Endothelial cell (in vitro differentiated cells): ENCODE data around the gene TDP1. TPM values are rescaled to one million over a fixed set of nuclear protein-coding genes. Genes with fewer than 3 reads are reported as not detected.
"Not testable (repeated sequence)": the region's sequence is repeated elsewhere in the genome, so short reads cannot be mapped to it uniquely, and the experiment has no call there.

Experiments
- DNase-seq: peaks from one replicate; pipeline ENCODE4 v3.0.0; 2021; ENCODE audit warnings: low spot score
- H3K27ac Mint-ChIP-seq: one replicate; pipeline ENCODE4 v1.8.0; 2021; ENCODE audit warnings: mixed read lengths, inconsistent platforms; ENCODE audit not compliant: unreplicated experiment
- H3K27me3 Mint-ChIP-seq: one replicate; pipeline ENCODE4 v1.8.0; 2021; ENCODE audit warnings: mild to moderate bottlenecking, moderate library complexity, mixed read lengths, inconsistent platforms; ENCODE audit not compliant: unreplicated experiment
- H3K36me3 Mint-ChIP-seq: one replicate; pipeline ENCODE4 v1.8.0; 2021; ENCODE audit warnings: mild to moderate bottlenecking, low read depth, mixed read lengths, inconsistent platforms; ENCODE audit not compliant: unreplicated experiment
- H3K4me1 Mint-ChIP-seq: one replicate; pipeline ENCODE4 v1.8.0; 2021; ENCODE audit warnings: mild to moderate bottlenecking, mixed read lengths, inconsistent platforms; ENCODE audit not compliant: unreplicated experiment
- H3K4me3 Mint-ChIP-seq: one replicate; pipeline ENCODE4 v1.8.0; 2021; ENCODE audit warnings: mild to moderate bottlenecking, mixed read lengths, inconsistent platforms; ENCODE audit not compliant: unreplicated experiment
- H3K9me3 Mint-ChIP-seq: one replicate; pipeline ENCODE4 v1.8.0; 2021; ENCODE audit warnings: mixed read lengths, inconsistent platforms; ENCODE audit not compliant: unreplicated experiment
- CTCF ChIP-seq: fragments of 200-600 bp; sonication (generic); IDR thresholded peaks from one replicate; pipeline ENCODE4 v1.5.0; 2021; ENCODE audit warnings: antibody characterized with exemption; ENCODE audit not compliant: unreplicated experiment
- total RNA-seq: library from RNA; stranded (reverse); fragmentation: NEBNext Ultra II Directional; extraction: Animal tissue kit (Norgen Biotek cat#: 25700); gene quantifications from one replicate; pipeline ENCODE4 v1.2.1, GENCODE V29; 2021; ENCODE audit not compliant: unreplicated experiment

The TDP1 gene
- total RNA-seq, 1 donor from 2014 or later, result 34.9 TPM

DNA sequence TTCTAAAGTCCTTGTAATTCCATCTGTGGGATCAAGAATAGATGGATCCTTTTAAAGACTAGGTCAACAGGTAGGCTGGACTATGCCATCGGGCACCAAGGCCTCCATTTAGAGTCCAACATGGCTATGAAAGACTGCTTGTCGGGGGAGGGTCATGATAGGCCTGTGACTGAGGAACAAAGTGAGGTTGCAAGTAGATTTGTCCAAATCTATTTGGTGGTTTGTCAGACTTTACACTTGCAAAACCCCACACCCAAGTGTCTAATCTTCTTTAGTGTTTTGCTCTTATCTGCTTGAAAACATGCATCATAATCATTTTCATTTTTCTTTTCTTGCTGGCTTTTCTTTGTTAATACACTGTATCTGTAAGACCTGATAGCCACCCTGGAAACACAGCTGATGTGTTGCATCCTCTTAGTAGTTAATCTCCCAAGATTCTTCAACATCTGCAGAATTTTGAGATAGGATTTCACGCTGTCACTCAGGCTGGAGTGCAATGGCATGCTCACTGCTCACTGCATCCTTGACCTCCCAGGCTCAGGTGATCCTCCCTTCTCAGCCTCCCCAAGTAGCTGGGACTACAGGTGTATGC, 50.3 kb downstream of the TDP1 start:
- H3K4me3 Mint-ChIP-seq, result no peak overlapping the region
- TF ChIP-seq CTCF, result no peak
- no peaks in the 10 kb centered on the region for H3K9me3 Mint-ChIP-seq
- H3K36me3 Mint-ChIP-seq, result peaks cover 10% of the 10 kb centered on the region
- peaks cover 4% of the 10 kb centered on the region for H3K4me1 Mint-ChIP-seq
- no peaks in the 10 kb centered on the region for H3K27me3 Mint-ChIP-seq
- DNase-seq, result no peak
- H3K27ac Mint-ChIP-seq, result no peak overlapping the region

DNA sequence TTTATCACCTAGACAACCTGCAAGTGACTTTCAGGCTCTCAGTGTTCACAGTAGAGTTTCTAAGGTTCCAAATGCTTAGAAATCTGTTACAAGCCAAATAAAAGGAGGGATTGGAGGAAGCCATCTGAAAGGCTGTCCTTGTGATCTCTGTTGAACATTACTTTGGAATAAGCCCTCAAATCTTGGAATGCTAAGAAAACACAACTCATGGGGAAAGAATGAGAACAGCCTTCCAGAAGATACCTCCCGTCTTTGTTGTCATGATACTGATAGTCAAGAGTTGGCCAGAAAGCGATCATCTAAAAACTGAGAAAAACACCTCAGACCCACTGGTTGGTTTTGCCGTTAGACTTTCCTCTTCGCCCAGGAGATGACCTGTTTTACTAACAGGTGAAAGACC, 61.6 kb downstream of the TDP1 start:
- peaks cover 44% of the 10 kb centered on the region for H3K36me3 Mint-ChIP-seq
- no peak for DNase-seq
- H3K4me1 Mint-ChIP-seq, result peaks cover 2% of the 10 kb centered on the region
- no peaks in the 10 kb centered on the region for H3K9me3 Mint-ChIP-seq
- H3K4me3 Mint-ChIP-seq, result no peak overlapping the region
- H3K27me3 Mint-ChIP-seq, result peaks cover 3% of the 10 kb centered on the region
- no peak overlapping the region for H3K27ac Mint-ChIP-seq
- no peak for TF ChIP-seq CTCF

DNA sequence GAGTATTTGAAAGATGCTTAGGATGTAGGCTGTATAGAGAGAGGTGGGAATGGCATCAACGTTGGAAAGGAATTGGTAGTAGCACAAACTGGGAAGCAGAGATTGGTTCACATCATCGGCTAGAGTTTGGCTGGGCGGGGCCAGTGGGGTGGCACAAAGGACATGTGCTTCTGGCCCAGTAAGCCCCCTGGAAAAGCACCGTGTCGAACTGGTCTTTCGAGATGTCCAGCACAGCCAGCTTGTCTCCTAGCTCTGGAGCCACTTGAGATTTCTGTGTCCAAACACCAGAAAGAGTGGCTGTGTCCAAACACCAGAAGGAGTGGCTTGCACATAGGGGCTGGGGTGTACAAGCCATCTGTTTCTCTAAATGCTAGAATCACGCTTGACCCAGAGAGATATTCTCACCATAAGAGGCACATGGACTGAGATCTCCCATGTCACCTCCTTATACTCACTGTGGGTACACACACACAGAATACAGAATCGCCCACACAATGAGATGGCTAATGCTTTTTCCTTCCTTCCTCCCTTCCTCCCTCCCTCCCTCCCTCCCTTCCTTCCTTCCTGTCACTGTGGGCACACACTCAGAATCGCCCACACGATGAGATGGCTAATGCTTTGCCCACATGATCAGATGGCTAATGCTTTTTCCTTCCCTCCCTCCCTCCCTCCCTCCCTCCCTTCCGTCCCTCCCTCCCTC, 64.2 kb downstream of the TDP1 start:
- Mint-ChIP-seq H3K27ac (no peak overlapping the region), H3K36me3 (peaks cover 43% of the 10 kb centered on the region), H3K4me1 (peaks cover 2% of the 10 kb centered on the region), H3K27me3 (peaks cover 3% of the 10 kb centered on the region), H3K4me3 (peak overlapping the region; percentile 68), H3K9me3 (no peaks in the 10 kb centered on the region)
- TF ChIP-seq CTCF, result no peak
- no peak for DNase-seq

- H3K4me3 Mint-ChIP-seq, result no peak overlapping the region
- TF ChIP-seq CTCF, result no peak
- no peak overlapping the region for H3K27ac Mint-ChIP-seq
- H3K9me3 Mint-ChIP-seq, result no peaks in the 10 kb centered on the region
- peaks cover 44% of the 10 kb centered on the region for H3K36me3 Mint-ChIP-seq
- H3K4me1 Mint-ChIP-seq, result peaks cover 2% of the 10 kb centered on the region
- DNase-seq, result no peak
- no peaks in the 10 kb centered on the region for H3K27me3 Mint-ChIP-seq
Measured at GRCh38 chr14:90023176-90023896, 67.6 kb downstream of the TDP1 start.

DNA sequence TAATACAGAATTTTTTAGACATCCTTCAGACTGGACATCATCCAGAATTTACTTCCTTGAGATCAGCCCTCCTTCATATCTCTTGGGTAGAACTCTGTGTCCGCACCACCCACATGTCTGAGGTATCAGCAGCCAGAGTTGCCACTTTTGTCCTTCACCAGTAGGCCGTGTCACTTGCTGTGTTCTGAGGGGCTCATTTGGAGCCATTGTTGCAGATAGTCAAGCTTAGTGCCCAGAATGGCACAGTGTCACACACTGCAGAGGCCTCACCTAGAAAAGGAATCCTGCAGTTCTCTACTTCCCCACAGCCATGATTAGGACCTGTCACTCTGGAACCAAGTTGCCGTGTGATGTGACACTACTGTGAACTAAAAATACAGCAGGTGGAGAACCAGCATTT, 69.2 kb downstream of the TDP1 start:
- DNase-seq, result no peak
- H3K27ac Mint-ChIP-seq, result no peak overlapping the region
- H3K36me3 Mint-ChIP-seq, result peaks cover 39% of the 10 kb centered on the region
- no peak for TF ChIP-seq CTCF
- no peaks in the 10 kb centered on the region for H3K4me1 Mint-ChIP-seq
- no peak overlapping the region for H3K4me3 Mint-ChIP-seq
- H3K27me3 Mint-ChIP-seq, result no peaks in the 10 kb centered on the region
- no peaks in the 10 kb centered on the region for H3K9me3 Mint-ChIP-seq

- not testable (repeated sequence) for H3K9me3 Mint-ChIP-seq, H3K4me1 Mint-ChIP-seq, DNase-seq, H3K27me3 Mint-ChIP-seq, H3K4me3 Mint-ChIP-seq, H3K27ac Mint-ChIP-seq
- H3K36me3 Mint-ChIP-seq, result peaks cover 39% of the 10 kb centered on the region
Measured at GRCh38 chr14:90026608-90027007, 70.9 kb downstream of the TDP1 start.
